Immature natural killer cell (primary cell): ENCODE measurements around the gene FANK1. TPM values are rescaled to one million over a fixed set of nuclear protein-coding genes. Genes with fewer than 3 reads are reported as not detected.
A peak's percentile ranks its signal among the peaks of the same experiment; 100 is the strongest.
"Not testable (repeated sequence)": the region's sequence is repeated elsewhere in the genome, so short reads cannot be mapped to it uniquely, and the experiment has no call there.

Source experiments
- DNase-seq, 3 donors: peaks; one replicate each; pipeline ENCODE4 v3.0.0; 2022; ENCODE audit warnings: mixed read lengths in 1 of 3
- H3K27ac Mint-ChIP-seq, 6 donors: one replicate each; pipeline ENCODE4 v1.8.0; 2020; ENCODE audit warnings: mixed read lengths in 6 of 6, mild to moderate bottlenecking in 5 of 6, inconsistent platforms in 4 of 6, moderate library complexity in 3 of 6
- H3K27me3 Mint-ChIP-seq, 3 donors: one replicate each; pipeline ENCODE4 v1.8.0; 2020 to 2021; ENCODE audit warnings: low read depth in 3 of 3, mild to moderate bottlenecking in 3 of 3, mixed read lengths in 3 of 3, moderate library complexity in 3 of 3, inconsistent platforms in 1 of 3
- H3K36me3 Mint-ChIP-seq, 3 donors: one replicate each; pipeline ENCODE4 v1.8.0; 2020; ENCODE audit warnings: mixed read lengths in 3 of 3, inconsistent platforms in 2 of 3, mild to moderate bottlenecking in 2 of 3
- H3K4me1 Mint-ChIP-seq, 2 donors: one replicate each; pipeline ENCODE4 v1.8.0; 2020; ENCODE audit warnings: inconsistent platforms in 2 of 2, mild to moderate bottlenecking in 2 of 2, mixed read lengths in 2 of 2, moderate library complexity in 1 of 2
- H3K4me3 Mint-ChIP-seq, 5 donors: one replicate each; pipeline ENCODE4 v1.8.0; 2020; ENCODE audit warnings: mild to moderate bottlenecking in 5 of 5, mixed read lengths in 5 of 5, inconsistent platforms in 3 of 5, moderate library complexity in 3 of 5
- H3K9me3 Mint-ChIP-seq, 6 donors: one replicate each; pipeline ENCODE4 v1.8.0; 2020; ENCODE audit warnings: mild to moderate bottlenecking in 6 of 6, mixed read lengths in 6 of 6, inconsistent platforms in 4 of 6, moderate library complexity in 3 of 6
- polyA plus RNA-seq, 3 donors: library from polyadenylated mRNA; unstranded; fragments of 300-500 nt; fragmentation: Illumina TruSeq; gene quantifications; one replicate each; pipeline ENCODE4 v1.2.3, GENCODE V29; 2021

FANK1 gene
- not detected for polyA plus RNA-seq

- not testable (repeated sequence) for H3K9me3 Mint-ChIP-seq, H3K36me3 Mint-ChIP-seq
- Mint-ChIP-seq H3K4me3 (peak within 1 kb of the TSS; percentile 91 to 97 (median 93)), H3K4me1 (peaks cover 13 to 31% of the 10 kb centered on the region in 2 donors), H3K27me3 (peaks cover 7 to 23% (median 10%) of the 10 kb centered on the region in 3 donors), H3K27ac (peak within 1 kb of the TSS; percentile 71 to 94 (median 85))
- DNase-seq: peak; percentile 82 to 86 (median 83)
Observed at GRCh38 chr10:125896088-125896934, at the start of gene FANK1. TSS of gene FANK1 (plus strand) at chr10:125896564. CDS start at chr10:125896643, 79 bp downstream.

GRCh38 chr10:125846894-125847293, 49.5 kb upstream of the FANK1 start:
- Mint-ChIP-seq H3K9me3 (no peaks in the 10 kb centered on the region), H3K36me3 (peaks cover 8 to 28% (median 10%) of the 10 kb centered on the region in 3 donors), H3K27ac (no peak overlapping the region), H3K4me1 (no peaks in the 10 kb centered on the region), H3K4me3 (no peak overlapping the region), H3K27me3 (peaks cover 0 to 2% (median 1%) of the 10 kb centered on the region in 3 donors)
- no peak for DNase-seq

GRCh38 chr10:125848371-125848770, 48.0 kb upstream of the FANK1 start:
- peaks cover 8 to 40% (median 14%) of the 10 kb centered on the region in 3 donors for H3K36me3 Mint-ChIP-seq
- H3K4me1 Mint-ChIP-seq: no peaks in the 10 kb centered on the region
- no peaks in the 10 kb centered on the region for H3K9me3 Mint-ChIP-seq
- peaks cover 0 to 2% (median 0%) of the 10 kb centered on the region in 3 donors for H3K27me3 Mint-ChIP-seq
- DNase-seq: no peak
- no peak overlapping the region for H3K27ac Mint-ChIP-seq
- H3K4me3 Mint-ChIP-seq: no peak overlapping the region

GRCh38 chr10:125848857-125849256, 47.5 kb upstream of the FANK1 start:
- DNase-seq: no peak
- Mint-ChIP-seq H3K27me3 (peaks cover 0 to 2% (median 0%) of the 10 kb centered on the region in 3 donors), H3K4me3 (no peak overlapping the region), H3K4me1 (no peaks in the 10 kb centered on the region), H3K36me3 (peaks cover 8 to 39% (median 14%) of the 10 kb centered on the region in 3 donors), H3K9me3 (no peaks in the 10 kb centered on the region), H3K27ac (no peak overlapping the region)

- DNase-seq: no peak
- no peak overlapping the region for H3K4me3 Mint-ChIP-seq
- H3K27ac Mint-ChIP-seq: no peak overlapping the region
- no peaks in the 10 kb centered on the region for H3K9me3 Mint-ChIP-seq
- H3K4me1 Mint-ChIP-seq: no peaks in the 10 kb centered on the region
- H3K36me3 Mint-ChIP-seq: peaks cover 8 to 34% (median 15%) of the 10 kb centered on the region in 3 donors
- H3K27me3 Mint-ChIP-seq: peaks cover 0 to 2% (median 0%) of the 10 kb centered on the region in 3 donors
Observed at GRCh38 chr10:125849448-125849847, 46.9 kb upstream of the FANK1 start.

GRCh38 chr10:125850766-125851731, 45.3 kb upstream of the FANK1 start:
- H3K9me3 Mint-ChIP-seq: no peaks in the 10 kb centered on the region
- H3K27me3 Mint-ChIP-seq: peaks cover 0 to 2% (median 0%) of the 10 kb centered on the region in 3 donors

GRCh38 chr10:125852487-125852886, 43.9 kb upstream of the FANK1 start:
- H3K27me3 Mint-ChIP-seq: peaks cover 0 to 2% (median 0%) of the 10 kb centered on the region in 3 donors
- DNase-seq: no peak
- no peaks in the 10 kb centered on the region for H3K9me3 Mint-ChIP-seq

More at GRCh38 chr10:125850766-125851731, 45.3 kb upstream of the FANK1 start:
- Mint-ChIP-seq H3K27ac (peak overlapping the region in 1 of 6 donors; percentile 43), H3K4me1 (no peaks in the 10 kb centered on the region), H3K4me3 (no peak overlapping the region), H3K36me3 (peaks cover 8 to 36% (median 16%) of the 10 kb centered on the region in 3 donors)
- DNase-seq: no peak

GRCh38 chr10:125857185-125857760, 39.1 kb upstream of the FANK1 start:
- Mint-ChIP-seq H3K9me3 (no peaks in the 10 kb centered on the region), H3K27me3 (no peaks in the 10 kb centered on the region), H3K36me3 (peaks cover 0 to 16% (median 10%) of the 10 kb centered on the region in 3 donors)

More at GRCh38 chr10:125852487-125852886, 43.9 kb upstream of the FANK1 start:
- peaks cover 5 to 36% (median 16%) of the 10 kb centered on the region in 3 donors for H3K36me3 Mint-ChIP-seq
- H3K4me3 Mint-ChIP-seq: no peak overlapping the region
- no peak overlapping the region for H3K27ac Mint-ChIP-seq
- H3K4me1 Mint-ChIP-seq: no peaks in the 10 kb centered on the region

GRCh38 chr10:125859128-125859817, 37.1 kb upstream of the FANK1 start:
- Mint-ChIP-seq H3K4me1 (no peaks in the 10 kb centered on the region), H3K27me3 (no peaks in the 10 kb centered on the region), H3K36me3 (peaks cover 0 to 14% (median 7%) of the 10 kb centered on the region in 3 donors), H3K27ac (no peak overlapping the region), H3K4me3 (no peak overlapping the region), H3K9me3 (no peaks in the 10 kb centered on the region)
- DNase-seq: no peak

More at GRCh38 chr10:125857185-125857760, 39.1 kb upstream of the FANK1 start:
- Mint-ChIP-seq H3K4me3 (no peak overlapping the region), H3K27ac (no peak overlapping the region), H3K4me1 (no peaks in the 10 kb centered on the region)
- no peak for DNase-seq

- no peak overlapping the region for H3K4me3 Mint-ChIP-seq
- peaks cover 3 to 12% (median 5%) of the 10 kb centered on the region in 3 donors for H3K36me3 Mint-ChIP-seq
- no peaks in the 10 kb centered on the region for H3K4me1 Mint-ChIP-seq
- no peaks in the 10 kb centered on the region for H3K9me3 Mint-ChIP-seq
- no peak for DNase-seq
- H3K27ac Mint-ChIP-seq: no peak overlapping the region
- no peaks in the 10 kb centered on the region for H3K27me3 Mint-ChIP-seq
Observed at GRCh38 chr10:125865120-125865519, 31.2 kb upstream of the FANK1 start.

- Mint-ChIP-seq H3K27me3 (no peaks in the 10 kb centered on the region), H3K4me1 (no peaks in the 10 kb centered on the region), H3K36me3 (peaks cover 3 to 12% (median 5%) of the 10 kb centered on the region in 3 donors), H3K27ac (no peak overlapping the region), H3K9me3 (no peaks in the 10 kb centered on the region), H3K4me3 (no peak overlapping the region)
- no peak for DNase-seq
Observed at GRCh38 chr10:125866421-125867029, 29.8 kb upstream of the FANK1 start.

- peaks cover 5 to 12% (median 5%) of the 10 kb centered on the region in 3 donors for H3K36me3 Mint-ChIP-seq
- no peaks in the 10 kb centered on the region for H3K9me3 Mint-ChIP-seq
- no peaks in the 10 kb centered on the region for H3K27me3 Mint-ChIP-seq
- no peaks in the 10 kb centered on the region for H3K4me1 Mint-ChIP-seq
- H3K27ac Mint-ChIP-seq: no peak overlapping the region
- peak; percentile 10 to 17 (median 11) for DNase-seq
- no peak overlapping the region for H3K4me3 Mint-ChIP-seq
Observed at GRCh38 chr10:125868372-125868975, 27.9 kb upstream of the FANK1 start.
